K562 (cell line): ENCODE measurements around the gene TPK1. TPM values are rescaled to one million over a fixed set of nuclear protein-coding genes. Genes with fewer than 3 reads are reported as not detected.

ENCODE experiments used
- BRD4 ChIP-seq: fragments of 200-600 bp; sonication (generic); IDR thresholded peaks from 2 replicates; pipeline ENCODE4 v1.6.1; 2017; ENCODE audit warnings: inconsistent platforms
- C11orf30 ChIP-seq: fragments of 450-650 bp; IDR thresholded peaks from 2 replicates; pipeline ENCODE4 v1.6.1; 2016; ENCODE audit warnings: low read depth, mild to moderate bottlenecking
- GATAD2B ChIP-seq: fragments of 450-650 bp; IDR thresholded peaks from 2 replicates; pipeline ENCODE4 v1.6.1; 2017; ENCODE audit warnings: mild to moderate bottlenecking, borderline replicate concordance
- HIVEP1 ChIP-seq: fragments of 250-450 bp; sonication (Bioruptor Pico); IDR thresholded peaks from 2 replicates; pipeline ENCODE4 v1.4.0; 2020; ENCODE audit warnings: mild to moderate bottlenecking
- MYBL2 ChIP-seq, 2 experiments: fragments of 450-650 bp in 1 of 2; sonication (generic) in 1 of 2; formaldehyde crosslinking in 1 of 2; IDR thresholded peaks; 2 replicates each; pipeline versions ENCODE4 v1.6.1 to v1.8.1; 2017 to 2022; ENCODE audit warnings: borderline replicate concordance in 1 of 2, inconsistent platforms in 1 of 2, low read depth in 1 of 2, mild to moderate bottlenecking in 1 of 2, missing genetic modification reagents in 1 of 2, moderate library complexity in 1 of 2
- NR2F6 ChIP-seq: fragments of 450-650 bp; formaldehyde crosslinking; IDR thresholded peaks from 2 replicates; pipeline ENCODE4 v1.4.0; 2020; ENCODE audit warnings: mild to moderate bottlenecking
- POLR3G ChIP-seq: IDR thresholded peaks from 2 replicates; pipeline ENCODE4 v1.6.1; 2011; ENCODE audit not compliant: insufficient read length, insufficient replicate concordance; ENCODE audit errors: extremely low read depth
- polyA plus RNA-seq, 8 experiments: library from polyadenylated mRNA; depleted of rRNA in 4 of 8; stranded (reverse) in 5 of 8; unstranded in 3 of 8; fragments of >200 nt; fragmentation: Nextera tagmentation in 2 of 8; fragmentation: Illumina TruSeq in 1 of 8; extraction: Ambion mirVana in 2 of 8; extraction: Trizol in 1 of 8; gene quantifications; 2 replicates each; pipeline versions ENCODE4 v1.2.1 to v1.2.3, GENCODE V29; 2011 to 2014; ENCODE audit warnings: inconsistent platforms in 1 of 8, missing spikeins in 1 of 8
- total RNA-seq, 7 experiments: library from RNA; depleted of rRNA in 6 of 7; stranded (reverse); fragments of >200 nt in 6 of 7; fragmentation: Illumina TruSeq in 2 of 7; extraction: Trizol in 2 of 7; gene quantifications; 2 replicates each; pipeline versions ENCODE4 v1.2.1 to v1.2.3, GENCODE V29; 2011 to 2021; ENCODE audit warnings: low replicate concordance in 1 of 7
- TF ChIP-seq, protein P1 (sequence below): fragments of 450-650 bp; IDR thresholded peaks from 2 replicates; pipeline ENCODE4 v1.6.1; 2016; ENCODE audit warnings: mild to moderate bottlenecking, moderate library complexity

The TPK1 gene
- total and polyA plus RNA-seq, 9 of the 15 experiments (the other 6 are each of a cell fraction or from before 2014, with no cell fraction given): 5.1 to 16.2 (median 9.2) TPM

DNA sequence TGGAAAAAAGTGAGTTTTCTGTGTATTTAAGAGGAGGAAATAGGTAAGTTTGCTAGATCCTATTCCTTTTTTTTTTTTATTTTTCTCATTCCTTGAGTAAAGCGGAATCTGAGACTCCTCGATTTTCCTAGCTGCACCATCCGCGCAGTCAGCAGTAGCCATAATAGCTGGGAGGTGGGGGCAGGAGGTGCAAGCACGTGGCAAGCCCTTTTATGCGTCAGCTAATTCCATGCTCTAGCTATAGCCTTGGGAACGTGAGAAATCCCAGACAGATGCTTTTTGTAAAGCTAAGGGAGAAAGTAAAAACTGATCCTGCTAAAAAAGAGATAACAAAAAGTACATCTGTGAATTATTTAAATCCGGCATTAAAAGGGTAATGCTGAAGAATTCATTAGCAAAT is 33.2 kb upstream of the TPK1 start (continued):
- TF ChIP-seq, protein P1, sequence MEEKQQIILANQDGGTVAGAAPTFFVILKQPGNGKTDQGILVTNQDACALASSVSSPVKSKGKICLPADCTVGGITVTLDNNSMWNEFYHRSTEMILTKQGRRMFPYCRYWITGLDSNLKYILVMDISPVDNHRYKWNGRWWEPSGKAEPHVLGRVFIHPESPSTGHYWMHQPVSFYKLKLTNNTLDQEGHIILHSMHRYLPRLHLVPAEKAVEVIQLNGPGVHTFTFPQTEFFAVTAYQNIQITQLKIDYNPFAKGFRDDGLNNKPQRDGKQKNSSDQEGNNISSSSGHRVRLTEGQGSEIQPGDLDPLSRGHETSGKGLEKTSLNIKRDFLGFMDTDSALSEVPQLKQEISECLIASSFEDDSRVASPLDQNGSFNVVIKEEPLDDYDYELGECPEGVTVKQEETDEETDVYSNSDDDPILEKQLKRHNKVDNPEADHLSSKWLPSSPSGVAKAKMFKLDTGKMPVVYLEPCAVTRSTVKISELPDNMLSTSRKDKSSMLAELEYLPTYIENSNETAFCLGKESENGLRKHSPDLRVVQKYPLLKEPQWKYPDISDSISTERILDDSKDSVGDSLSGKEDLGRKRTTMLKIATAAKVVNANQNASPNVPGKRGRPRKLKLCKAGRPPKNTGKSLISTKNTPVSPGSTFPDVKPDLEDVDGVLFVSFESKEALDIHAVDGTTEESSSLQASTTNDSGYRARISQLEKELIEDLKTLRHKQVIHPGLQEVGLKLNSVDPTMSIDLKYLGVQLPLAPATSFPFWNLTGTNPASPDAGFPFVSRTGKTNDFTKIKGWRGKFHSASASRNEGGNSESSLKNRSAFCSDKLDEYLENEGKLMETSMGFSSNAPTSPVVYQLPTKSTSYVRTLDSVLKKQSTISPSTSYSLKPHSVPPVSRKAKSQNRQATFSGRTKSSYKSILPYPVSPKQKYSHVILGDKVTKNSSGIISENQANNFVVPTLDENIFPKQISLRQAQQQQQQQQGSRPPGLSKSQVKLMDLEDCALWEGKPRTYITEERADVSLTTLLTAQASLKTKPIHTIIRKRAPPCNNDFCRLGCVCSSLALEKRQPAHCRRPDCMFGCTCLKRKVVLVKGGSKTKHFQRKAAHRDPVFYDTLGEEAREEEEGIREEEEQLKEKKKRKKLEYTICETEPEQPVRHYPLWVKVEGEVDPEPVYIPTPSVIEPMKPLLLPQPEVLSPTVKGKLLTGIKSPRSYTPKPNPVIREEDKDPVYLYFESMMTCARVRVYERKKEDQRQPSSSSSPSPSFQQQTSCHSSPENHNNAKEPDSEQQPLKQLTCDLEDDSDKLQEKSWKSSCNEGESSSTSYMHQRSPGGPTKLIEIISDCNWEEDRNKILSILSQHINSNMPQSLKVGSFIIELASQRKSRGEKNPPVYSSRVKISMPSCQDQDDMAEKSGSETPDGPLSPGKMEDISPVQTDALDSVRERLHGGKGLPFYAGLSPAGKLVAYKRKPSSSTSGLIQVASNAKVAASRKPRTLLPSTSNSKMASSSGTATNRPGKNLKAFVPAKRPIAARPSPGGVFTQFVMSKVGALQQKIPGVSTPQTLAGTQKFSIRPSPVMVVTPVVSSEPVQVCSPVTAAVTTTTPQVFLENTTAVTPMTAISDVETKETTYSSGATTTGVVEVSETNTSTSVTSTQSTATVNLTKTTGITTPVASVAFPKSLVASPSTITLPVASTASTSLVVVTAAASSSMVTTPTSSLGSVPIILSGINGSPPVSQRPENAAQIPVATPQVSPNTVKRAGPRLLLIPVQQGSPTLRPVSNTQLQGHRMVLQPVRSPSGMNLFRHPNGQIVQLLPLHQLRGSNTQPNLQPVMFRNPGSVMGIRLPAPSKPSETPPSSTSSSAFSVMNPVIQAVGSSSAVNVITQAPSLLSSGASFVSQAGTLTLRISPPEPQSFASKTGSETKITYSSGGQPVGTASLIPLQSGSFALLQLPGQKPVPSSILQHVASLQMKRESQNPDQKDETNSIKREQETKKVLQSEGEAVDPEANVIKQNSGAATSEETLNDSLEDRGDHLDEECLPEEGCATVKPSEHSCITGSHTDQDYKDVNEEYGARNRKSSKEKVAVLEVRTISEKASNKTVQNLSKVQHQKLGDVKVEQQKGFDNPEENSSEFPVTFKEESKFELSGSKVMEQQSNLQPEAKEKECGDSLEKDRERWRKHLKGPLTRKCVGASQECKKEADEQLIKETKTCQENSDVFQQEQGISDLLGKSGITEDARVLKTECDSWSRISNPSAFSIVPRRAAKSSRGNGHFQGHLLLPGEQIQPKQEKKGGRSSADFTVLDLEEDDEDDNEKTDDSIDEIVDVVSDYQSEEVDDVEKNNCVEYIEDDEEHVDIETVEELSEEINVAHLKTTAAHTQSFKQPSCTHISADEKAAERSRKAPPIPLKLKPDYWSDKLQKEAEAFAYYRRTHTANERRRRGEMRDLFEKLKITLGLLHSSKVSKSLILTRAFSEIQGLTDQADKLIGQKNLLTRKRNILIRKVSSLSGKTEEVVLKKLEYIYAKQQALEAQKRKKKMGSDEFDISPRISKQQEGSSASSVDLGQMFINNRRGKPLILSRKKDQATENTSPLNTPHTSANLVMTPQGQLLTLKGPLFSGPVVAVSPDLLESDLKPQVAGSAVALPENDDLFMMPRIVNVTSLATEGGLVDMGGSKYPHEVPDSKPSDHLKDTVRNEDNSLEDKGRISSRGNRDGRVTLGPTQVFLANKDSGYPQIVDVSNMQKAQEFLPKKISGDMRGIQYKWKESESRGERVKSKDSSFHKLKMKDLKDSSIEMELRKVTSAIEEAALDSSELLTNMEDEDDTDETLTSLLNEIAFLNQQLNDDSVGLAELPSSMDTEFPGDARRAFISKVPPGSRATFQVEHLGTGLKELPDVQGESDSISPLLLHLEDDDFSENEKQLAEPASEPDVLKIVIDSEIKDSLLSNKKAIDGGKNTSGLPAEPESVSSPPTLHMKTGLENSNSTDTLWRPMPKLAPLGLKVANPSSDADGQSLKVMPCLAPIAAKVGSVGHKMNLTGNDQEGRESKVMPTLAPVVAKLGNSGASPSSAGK: peak; percentile 67
- TF ChIP-seq C11orf30 (peak; percentile 15; the same call in 1 of the 2 replicates), HIVEP1 (no peak), POLR3G (no peak), MYBL2 (IDR thresholded peaks at IDR 0.05; ENCODE audit: low read depth) (no peak), MYBL2 (CRISPR knock-in tag; IDR thresholded peaks at IDR 0.05; ENCODE audit: borderline replicate concordance) (no peak), BRD4 (no peak), NR2F6 (CRISPR knock-in tag) (no peak), GATAD2B (no peak)
